Ascending aorta (tissue), 2 donors: Measurements from ENCODE around the gene TRPV4. TPM values are rescaled to one million over a fixed set of nuclear protein-coding genes. Genes with fewer than 3 reads are reported as not detected.

ENCODE experiments used
- DNase-seq, 2 donors: peaks; one replicate each; pipeline ENCODE4 v3.0.0-alpha.2; 2019; ENCODE audit warnings: low spot score in 2 of 2
- H3K27ac ChIP-seq, 2 donors: fragments of 200-600 bp; sonication (generic); one replicate each; pipeline ENCODE4 v1.5.1; 2016 to 2017; ENCODE audit warnings: mild to moderate bottlenecking in 1 of 2
- H3K27me3 ChIP-seq: fragments of 200-600 bp; sonication (generic); one replicate; pipeline ENCODE4 v1.5.1; 2017
- H3K36me3 ChIP-seq, 2 donors: fragments of 200-600 bp; sonication (generic); one replicate each; pipeline ENCODE4 v1.5.1; 2016
- H3K4me1 ChIP-seq, 2 donors: fragments of 200-600 bp; sonication (generic); one replicate each; pipeline ENCODE4 v1.5.1; 2016 to 2017; ENCODE audit warnings: mild to moderate bottlenecking in 1 of 2
- H3K4me3 ChIP-seq, 2 donors: fragments of 200-600 bp; sonication (generic); one replicate each; pipeline ENCODE4 v1.5.1; 2016 to 2017; ENCODE audit warnings: mild to moderate bottlenecking in 1 of 2
- H3K9me3 ChIP-seq, 2 donors: fragments of 200-600 bp; sonication (generic); one replicate each; pipeline ENCODE4 v1.5.1; 2016
- CTCF ChIP-seq, 3 experiments: fragments of 200-600 bp in 2 of 3; fragments of 450-650 bp in 1 of 3; sonication (generic) in 2 of 3; IDR thresholded peaks; one replicate each; pipeline ENCODE4 v1.5.1; 2016 to 2019; ENCODE audit warnings: antibody characterized with exemption in 3 of 3, mild to moderate bottlenecking in 1 of 3, moderate library complexity in 1 of 3
- intact Hi-C: fragments of 100-400 bp; cut with DNase I; formaldehyde crosslinking; loops from one replicate; pipeline ENCODE4 v1.15.1; 2023
- total RNA-seq: library from RNA; depleted of rRNA; stranded (reverse); fragments of >200 nt; gene quantifications from one replicate; pipeline ENCODE4 v1.1.0, GENCODE V29; 2016

Gene TRPV4
- total RNA-seq, 1 donor from 2014 or later: not detected

GRCh38 chr12:109773384-109774011 is 59.7 kb downstream of the TRPV4 start:
- no peak for TF ChIP-seq CTCF (IDR thresholded peaks at IDR 0.05)
- H3K4me3 ChIP-seq: no peak overlapping the region
- no peaks in the 10 kb centered on the region for H3K36me3 ChIP-seq
- DNase-seq: no peak
- H3K27ac ChIP-seq: no peak overlapping the region
- H3K9me3 ChIP-seq: no peaks in the 10 kb centered on the region
- H3K4me1 ChIP-seq: no peaks in the 10 kb centered on the region
- intact Hi-C loops: loop anchor here (10.0 kb wide), 1 partner anchor 249 kb away; no protein-coding TSS in a partner anchor
- no peaks in the 10 kb centered on the region for H3K27me3 ChIP-seq

GRCh38 chr12:109772622-109773321 is 60.4 kb downstream of the TRPV4 start:
- Histone ChIP-seq H3K9me3 (no peaks in the 10 kb centered on the region), H3K4me1 (no peaks in the 10 kb centered on the region), H3K27me3 (no peaks in the 10 kb centered on the region), H3K36me3 (no peaks in the 10 kb centered on the region), H3K4me3 (no peak overlapping the region), H3K27ac (no peak overlapping the region)
- no peak for TF ChIP-seq CTCF (IDR thresholded peaks at IDR 0.05)
- DNase-seq: peak in 1 of 2 donors; percentile 48
- intact Hi-C loops: loop anchor here (10.0 kb wide), 1 partner anchor 248 kb away; no protein-coding TSS in a partner anchor

GRCh38 chr12:109771746-109772621 is 61.2 kb downstream of the TRPV4 start:
- no peaks in the 10 kb centered on the region for H3K36me3 ChIP-seq
- no peaks in the 10 kb centered on the region for H3K4me1 ChIP-seq
- DNase-seq: peak in 1 of 2 donors; percentile 55
- H3K4me3 ChIP-seq: no peak overlapping the region
- H3K27ac ChIP-seq: no peak overlapping the region
- H3K27me3 ChIP-seq: no peaks in the 10 kb centered on the region
- intact Hi-C loops: loop anchor here (10.0 kb wide), 1 partner anchor 247 kb away; no protein-coding TSS in a partner anchor
- H3K9me3 ChIP-seq: no peaks in the 10 kb centered on the region
- no peak for TF ChIP-seq CTCF (IDR thresholded peaks at IDR 0.05)

GRCh38 chr12:109770861-109771670 is 62.1 kb downstream of the TRPV4 start:
- peak in 1 of 2 donors; percentile 46 for DNase-seq
- intact Hi-C loops: loop anchor here (10.0 kb wide), 1 partner anchor 246 kb away; no protein-coding TSS in a partner anchor
- no peak for TF ChIP-seq CTCF (IDR thresholded peaks at IDR 0.05)
- H3K4me1 ChIP-seq: no peaks in the 10 kb centered on the region
- H3K4me3 ChIP-seq: no peak overlapping the region
- H3K36me3 ChIP-seq: no peaks in the 10 kb centered on the region
- H3K9me3 ChIP-seq: no peaks in the 10 kb centered on the region
- no peak overlapping the region for H3K27ac ChIP-seq
- no peaks in the 10 kb centered on the region for H3K27me3 ChIP-seq
